GM19193 (cell line): ENCODE data around the gene DPP9.

ENCODE experiments used
- POLR2A ChIP-seq: IDR thresholded peaks from 4 replicates; pipeline ENCODE4 v1.6.1; 2011; ENCODE audit not compliant: insufficient read depth, insufficient read length; ENCODE audit errors: extremely low read depth

Gene DPP9

DNA sequence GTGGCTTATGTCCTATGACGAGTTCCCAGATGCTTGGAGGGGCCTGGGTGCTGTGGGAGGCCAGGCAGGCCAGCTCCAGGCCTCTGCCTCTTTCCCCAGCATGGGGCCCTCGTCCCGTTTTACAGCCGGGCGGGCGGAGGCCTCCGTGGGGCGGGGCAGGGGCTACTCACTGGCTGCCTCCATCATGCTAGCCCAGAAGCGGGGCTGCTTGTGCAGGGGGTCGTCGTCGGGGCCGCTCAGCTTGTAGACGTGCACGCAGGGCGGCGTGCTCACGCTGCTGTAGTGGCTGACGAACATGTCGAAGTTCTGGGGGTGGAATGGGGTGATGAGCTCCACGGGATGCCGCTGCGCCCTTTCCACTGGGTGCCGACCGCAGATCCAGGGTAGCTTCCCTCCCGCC is 35.1 kb downstream of the DPP9 start:
- TF ChIP-seq POLR2A, result no peak

DNA sequence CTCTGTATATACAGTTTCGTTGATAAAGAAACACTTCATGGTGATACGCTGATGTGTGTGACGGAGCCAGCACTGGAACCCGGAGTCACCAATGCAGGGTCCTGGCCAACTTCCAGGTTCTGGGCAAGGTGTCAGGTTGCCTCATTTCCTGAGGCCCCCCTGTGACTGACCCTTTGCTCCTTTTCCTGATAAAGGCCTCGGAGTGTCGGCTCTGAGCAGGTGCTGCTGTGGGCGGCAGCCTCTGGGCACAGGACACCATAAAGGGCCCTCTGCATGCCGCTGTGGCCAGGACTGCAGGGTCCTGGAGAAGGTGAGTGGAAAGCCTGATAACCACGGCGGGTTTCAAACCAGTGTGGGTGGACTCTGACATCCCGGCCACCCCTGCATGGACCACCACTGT is 36.2 kb downstream of the DPP9 start:
- no peak for TF ChIP-seq POLR2A

DNA sequence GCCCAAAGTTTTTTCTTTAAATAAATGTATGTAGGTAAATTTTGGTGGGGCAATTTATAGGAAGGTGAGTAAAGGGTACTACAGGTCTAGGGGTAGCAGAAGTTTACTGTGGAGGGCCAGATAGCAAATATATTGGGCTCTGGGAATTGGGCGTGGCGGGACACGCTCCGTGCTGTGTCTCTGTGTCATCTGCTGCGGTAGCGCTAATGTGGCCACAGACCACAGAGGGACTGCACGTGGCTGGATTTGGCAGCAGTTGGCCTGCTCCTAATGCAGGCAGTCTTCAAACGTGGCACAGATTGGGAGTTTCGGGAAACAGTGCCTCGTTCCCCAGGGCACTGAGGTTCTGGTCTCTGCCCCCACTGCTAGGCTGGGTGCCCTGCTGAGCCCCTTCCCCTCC is 36.9 kb downstream of the DPP9 start:
- no peak for TF ChIP-seq POLR2A

DNA sequence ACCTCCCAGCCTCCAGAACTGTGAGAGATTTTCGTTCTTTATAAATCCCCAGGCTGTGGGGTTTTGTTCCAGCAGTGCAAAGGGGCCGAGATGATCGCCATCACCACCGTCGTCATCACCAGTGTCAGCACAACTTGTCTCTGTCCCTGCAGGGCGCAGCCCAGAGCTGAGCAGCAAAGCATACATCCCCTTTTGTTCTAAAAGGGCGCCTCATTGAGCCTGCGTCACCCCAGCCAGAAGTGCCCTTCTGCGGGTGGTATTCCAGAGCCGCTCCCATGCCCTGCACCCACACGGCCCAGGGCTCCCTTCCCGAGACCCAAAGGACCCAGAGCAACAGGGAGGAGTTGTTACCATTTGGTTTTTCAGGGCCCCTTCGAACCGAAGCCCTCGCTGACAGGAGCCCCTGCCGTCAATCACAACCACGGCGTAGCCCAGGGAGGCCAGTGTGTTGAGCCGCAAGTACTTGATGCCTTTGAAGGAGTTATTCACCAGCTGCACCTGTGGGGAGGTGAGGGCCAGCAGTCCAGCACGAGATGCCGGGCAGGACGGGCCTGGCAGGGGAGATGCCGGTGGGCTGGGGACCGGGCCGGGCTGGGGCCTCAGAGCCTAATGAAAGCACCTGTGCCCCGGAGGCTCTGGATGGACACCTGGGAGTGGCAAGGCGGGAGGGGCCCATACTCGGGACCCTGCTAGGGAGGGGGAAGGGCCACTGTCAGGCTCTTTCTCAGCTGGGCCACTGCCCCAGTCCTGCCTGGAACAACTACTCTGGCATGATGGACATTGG is 39.1 kb downstream of the DPP9 start:
- no peak for TF ChIP-seq POLR2A

DNA sequence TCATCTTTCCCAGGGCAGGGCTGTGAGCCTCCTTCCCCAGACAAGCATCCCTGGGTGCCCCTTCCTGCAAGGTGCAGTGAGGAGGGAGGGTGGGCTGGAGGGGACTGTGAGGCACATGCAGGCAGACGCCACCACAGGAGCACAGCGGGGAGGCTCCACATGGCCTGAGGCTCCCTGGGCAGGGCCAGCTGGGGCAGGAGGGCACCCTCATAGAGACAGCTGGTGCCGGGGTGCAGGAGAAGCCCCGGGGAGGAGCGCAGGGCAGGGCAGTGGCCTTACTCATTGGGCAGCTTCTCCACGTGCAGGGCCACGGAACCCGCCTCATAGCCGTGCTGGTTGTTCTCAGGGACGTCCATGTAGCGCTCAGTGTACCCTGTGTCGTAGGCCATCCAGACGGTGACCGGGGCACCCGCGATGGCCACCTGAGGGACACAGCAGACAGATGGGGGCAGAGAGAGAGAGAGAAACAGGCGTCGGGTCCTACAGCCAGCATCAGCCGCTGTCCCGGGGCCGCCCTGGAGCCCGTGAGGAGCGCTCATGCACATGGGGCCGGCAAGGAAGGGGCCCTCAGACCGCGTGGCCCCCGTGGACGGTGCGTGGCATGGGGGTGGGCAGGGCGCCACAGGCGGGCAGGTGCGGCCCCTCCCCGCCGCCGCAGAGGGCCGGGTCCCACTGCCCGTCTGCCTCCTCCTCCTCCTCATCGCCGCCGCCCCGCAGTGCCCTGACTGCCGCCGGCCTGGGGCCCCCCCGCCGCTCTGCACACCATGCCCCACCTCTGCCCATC is 41.0 kb downstream of the DPP9 start:
- no peak for TF ChIP-seq POLR2A

DNA sequence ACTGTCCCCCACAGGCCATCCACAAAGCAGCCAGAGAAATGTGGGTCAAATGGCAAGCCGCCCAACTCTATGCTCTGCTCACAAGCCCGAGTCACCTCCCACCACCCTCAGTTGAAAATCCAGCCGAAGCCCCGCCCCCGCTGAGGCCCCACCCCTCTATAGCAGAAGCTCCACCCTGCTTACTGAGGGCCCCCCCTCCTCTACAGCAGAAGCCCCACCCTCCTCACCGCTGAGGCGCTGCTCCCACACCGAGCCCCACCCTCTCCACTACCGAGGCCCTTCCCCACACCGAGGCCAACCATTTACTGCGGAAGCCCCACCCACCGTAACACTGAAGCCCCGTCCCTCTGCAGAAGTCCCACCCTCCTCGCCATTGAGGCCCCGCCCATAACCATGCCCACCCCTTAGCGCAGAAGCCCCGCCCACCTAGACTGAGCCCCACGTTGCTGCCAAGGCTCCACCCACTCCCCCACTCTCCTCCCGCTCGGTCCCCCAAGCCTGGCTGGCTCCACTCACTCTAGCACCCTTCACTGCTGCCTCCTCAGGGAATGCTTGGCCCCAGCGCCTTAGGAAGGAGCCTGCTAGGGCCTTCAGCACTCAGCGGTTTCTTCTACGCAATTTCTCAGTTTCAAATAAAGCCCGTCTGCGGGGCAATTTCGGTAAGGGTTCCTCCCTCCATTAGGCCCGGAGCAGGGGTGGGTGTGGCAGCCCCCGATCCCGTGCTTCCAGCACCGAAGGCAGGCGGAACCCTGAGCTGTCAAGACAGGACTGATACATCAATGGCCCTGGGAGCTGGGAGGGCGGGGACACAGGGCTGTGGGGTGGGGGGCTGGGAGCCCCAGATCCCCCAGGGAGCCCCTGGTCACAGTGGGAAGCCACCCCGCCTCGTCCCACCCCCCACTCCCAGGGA is 44.5 kb downstream of the DPP9 start:
- no peak for TF ChIP-seq POLR2A

DNA sequence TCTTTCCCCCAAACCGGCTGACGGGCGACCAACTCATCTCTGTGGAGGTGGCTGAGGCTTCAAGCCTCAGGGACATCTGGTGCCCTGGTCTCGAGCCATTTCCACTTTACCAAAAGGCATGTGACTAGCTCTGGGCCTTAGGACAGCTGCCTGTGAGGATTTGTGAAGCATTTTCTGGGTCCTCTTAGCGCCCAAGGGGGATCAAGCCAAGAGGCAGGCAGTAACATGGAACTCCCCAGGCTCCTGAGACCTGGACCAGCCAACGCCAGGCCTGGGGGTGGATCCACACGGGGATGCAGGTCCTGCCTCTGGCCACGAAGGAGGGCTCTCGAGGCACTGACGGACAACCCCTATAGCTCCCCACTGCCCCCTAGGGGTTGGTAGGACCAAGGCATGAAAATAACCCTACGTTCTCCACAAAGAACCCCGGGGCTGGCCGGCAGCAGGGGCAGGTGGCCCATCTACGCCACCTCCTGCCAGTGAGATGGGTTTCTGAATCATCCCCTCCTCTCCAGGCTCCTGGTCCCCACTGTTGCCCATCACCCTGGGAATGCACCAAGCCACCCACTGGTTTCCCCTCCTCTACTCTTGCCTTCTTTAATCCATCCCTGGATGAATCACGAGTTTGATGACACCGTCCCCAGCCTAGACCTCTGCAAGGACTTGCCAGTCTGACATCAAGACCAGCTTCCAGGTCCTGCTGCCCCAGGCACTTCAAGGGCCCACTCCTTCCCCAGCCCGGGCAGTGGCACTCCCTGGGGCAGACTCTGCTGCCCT is 46.5 kb downstream of the DPP9 start:
- TF ChIP-seq POLR2A, result no peak

DNA sequence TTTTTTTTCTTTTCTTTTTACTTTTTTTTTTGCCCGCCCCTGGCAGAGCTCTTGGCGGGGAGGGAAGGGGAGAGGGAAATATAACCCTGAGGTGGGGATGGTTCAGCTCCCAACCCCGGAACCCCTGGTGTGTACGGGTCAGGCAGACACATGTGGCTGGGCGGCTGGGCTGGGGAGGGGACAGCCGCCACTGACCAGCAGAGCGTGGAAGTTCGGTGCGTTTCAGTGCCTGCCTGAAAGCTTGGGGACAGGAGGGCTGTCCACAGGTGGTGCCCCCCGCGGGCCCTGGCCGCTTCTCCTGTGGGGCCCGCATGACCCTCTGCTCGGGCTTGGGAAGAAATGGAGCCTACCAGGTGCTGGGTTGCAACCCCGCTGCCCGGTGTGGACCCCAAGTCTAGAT is 48.3 kb downstream of the DPP9 start:
- no peak for TF ChIP-seq POLR2A

DNA sequence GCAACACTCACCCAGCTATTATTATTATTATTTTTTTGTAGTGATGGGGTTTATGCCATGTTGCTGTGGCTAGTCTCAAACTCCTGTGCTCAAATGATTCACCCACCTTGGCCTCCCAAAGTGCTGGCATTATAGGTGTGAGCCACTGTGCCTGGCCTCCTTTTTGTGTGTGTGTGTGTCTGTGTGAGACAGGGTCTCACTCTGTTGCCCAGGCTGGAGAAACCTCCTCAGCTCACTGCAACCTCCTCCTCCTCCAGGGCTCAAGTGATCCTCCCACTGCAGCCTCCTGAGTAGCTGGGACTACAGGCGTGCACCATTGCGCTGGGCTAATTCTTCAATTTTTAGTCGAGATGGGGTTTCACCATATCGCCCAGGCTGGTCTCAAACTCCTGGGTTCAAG is 49.9 kb downstream of the DPP9 start:
- TF ChIP-seq POLR2A, result no peak

DNA sequence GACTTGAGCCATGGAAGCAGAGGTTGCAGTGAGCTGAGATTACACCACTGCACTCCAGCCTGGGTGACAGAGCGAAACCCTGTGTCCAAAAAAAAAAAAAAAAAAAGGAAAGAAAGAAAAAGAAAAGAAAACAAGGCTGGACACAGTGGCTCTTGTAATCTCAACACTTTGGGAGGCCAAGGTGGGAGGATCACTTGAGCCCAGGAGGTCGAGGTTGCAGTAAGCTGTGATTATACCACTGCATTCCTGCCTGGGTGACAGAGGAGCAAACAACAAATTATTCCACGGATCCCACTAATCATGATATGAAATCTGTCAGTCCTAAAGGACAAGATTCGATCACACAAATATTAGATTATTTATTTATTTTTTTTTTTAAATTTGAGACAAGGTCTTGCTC is 50.4 kb downstream of the DPP9 start:
- no peak for TF ChIP-seq POLR2A

DNA sequence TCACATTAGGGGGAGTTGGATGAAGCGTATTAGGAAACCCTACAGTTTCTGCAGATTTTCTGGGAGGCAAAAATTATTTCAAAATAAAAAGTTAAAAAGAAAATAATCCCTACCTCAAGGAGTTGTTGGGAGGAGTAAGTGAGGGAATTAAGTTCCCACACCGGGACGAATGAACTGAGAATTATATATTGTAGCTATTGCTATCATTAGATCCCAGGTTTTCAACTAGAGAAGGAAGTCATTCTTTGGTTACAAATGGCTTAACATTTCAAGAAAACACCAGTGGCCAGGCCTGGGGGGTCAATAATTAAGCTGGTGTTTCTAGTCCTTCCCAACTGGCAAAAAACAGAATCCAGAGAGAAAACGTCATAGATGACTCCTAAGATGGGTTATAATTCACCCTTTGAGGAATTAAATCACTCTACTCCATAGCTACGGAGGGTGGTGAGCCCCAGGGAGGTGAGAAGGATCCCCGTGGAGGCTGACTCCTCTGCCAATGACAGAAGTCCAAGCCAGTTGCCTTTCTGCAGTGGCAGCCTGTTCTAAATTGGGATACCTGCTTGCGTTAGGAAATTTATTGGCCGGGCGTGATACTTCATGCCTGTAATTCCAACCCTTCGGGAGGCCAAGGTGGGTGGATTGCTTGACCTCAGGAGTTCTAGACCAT is 52.3 kb downstream of the DPP9 start:
- no peak for TF ChIP-seq POLR2A

DNA sequence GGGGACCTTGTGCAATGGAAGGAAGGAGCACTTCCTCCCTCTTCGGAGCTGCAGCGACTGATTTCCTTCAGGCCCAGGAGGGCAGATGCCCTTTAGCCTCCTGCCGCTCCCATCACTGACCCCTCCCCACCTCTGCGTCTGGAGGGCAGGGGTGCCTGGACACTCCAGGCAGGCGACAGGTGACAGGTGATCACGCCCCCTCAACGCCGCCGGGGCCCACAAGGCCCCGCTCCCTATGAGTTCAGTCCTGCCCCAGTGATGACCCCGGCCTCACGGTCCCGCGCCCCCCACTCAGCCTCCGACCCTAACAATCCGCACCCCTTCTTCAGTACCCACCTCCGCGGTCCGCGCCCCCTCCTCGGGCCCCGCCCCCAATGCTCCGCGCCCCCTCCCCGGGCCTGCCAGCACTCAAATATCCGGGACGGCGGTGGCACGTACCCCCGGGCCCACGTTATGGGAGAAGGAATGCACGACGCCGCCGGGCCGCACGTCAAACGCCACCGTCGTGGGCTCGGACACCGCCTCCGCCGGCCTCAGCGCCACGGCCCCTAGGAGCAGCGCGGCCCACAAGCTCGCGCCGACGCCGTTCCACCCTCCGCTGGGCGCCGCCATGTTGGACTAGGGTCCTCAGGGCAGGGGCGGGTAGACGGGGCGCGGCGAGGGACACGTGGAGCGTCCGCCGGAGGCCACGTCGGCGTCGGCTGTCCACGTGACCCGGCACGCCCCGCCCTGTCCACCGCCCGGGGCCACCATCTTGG is 53.7 kb downstream of the DPP9 start, which contains the start of gene MYDGF:
TSS of gene MYDGF (minus strand) at position 620 of the 758 bp plus-strand sequence. CDS start at position 612, 8 bp downstream.
- peak; percentile 74 for TF ChIP-seq POLR2A

DNA sequence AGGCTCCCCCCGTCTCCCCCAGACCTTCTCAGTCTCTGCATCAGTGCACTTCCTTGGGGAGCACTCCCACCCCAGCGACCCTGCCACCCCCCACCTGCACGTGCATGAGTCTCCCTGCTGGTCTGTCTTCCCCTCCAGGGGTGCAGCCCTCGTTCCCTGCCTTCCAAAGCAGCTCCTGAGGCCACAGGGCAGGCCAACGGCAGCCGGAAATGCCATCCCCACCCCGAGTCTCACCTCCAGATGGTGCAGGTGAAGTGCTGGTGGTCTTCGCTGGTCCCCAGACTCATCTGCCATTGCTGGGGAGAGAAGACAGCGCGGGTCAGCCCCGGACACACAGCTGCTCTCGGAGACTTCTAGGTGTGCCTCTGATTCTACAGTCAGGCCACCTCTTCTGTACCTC is 59.0 kb downstream of the DPP9 start:
- no peak for TF ChIP-seq POLR2A
